Medulla oblongata (tissue), 1 donor: ENCODE data around the gene LENG9.
"Not testable (repeated sequence)": the region's sequence is repeated elsewhere in the genome, so short reads cannot be mapped to it uniquely, and the experiment has no call there.

Experiments used
- DNase-seq: peaks from one replicate; pipeline ENCODE4 v3.0.0-alpha.2; 2015; ENCODE audit errors: extremely low spot score

The LENG9 gene

DNA sequence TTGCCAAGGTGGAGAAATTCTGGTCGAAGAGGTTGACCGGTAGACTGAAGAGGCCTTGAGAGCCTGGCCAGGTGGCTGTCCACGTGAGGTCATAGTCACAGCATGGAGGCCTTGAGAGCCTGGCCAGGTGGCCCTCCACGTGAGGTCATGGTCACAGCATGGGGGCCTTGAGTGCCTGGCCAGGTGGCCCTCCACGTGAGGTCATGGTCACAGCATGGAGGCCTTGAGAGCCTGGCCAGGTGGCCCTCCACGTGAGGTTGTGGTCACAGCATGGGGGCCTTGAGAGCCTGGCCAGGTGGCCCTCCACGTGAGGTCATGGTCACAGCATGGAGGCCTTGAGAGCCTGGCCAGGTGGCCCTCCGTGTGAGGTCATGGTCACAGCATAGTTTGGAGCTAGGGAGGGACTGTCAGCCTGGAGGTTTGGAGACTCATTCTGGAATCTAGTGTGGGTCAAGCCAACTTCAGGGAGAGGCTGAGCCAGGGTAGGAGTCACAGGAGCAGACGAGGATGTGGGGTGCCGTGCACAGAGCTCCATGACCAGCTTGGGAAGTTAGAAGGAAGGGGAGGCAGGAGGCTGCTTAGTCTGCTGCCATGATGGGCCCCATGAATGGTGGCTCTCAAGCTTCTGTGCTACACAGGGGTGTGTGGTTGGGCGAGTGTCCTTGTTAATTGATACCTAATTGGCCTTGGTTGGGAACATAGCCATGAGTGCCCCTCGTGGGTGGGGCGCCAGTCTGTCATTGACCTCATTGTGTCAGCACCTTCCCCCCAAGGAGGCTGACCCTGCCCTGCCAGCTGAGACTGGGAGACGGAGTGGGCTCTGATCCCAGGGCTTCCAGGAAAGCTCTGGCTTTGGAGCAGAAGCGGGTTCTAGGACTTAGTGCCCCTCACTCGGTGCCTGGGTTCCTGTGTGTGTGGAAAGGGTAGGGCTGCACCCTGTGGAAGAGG is 4.0 kb downstream of the LENG9 start:
- DNase-seq: no peak

DNA sequence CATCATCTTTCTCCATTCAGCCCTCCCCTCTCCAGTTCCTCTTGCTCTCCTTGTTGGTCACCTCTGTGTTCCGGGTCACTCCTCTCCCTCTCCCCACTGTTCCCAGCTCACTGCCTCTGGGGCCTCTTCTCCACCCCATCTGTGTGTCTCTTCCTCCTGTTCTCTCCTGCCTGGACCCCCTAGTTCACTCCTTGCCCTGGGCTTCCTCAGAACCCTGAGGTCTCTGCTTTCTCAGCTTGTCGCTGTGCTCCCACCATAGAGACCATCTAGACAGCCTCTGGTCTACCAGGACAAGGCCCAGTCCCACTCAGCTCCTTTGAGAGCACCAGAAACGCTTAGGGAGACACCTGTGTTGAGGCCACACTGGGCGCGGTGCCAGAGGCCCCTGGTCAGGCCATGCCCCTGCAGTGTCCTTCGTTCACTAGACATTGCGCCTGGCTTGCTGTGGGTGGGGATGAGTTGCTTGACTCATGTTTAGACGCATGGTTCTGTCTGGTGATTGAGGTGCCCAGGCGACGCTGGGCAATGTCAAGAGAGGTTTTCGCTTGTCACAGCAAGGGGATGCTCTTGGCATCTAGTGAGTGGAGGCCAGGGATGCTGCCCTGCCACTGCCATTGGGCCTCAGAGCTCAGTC is 4.8 kb downstream of the LENG9 start:
- no peak for DNase-seq

DNA sequence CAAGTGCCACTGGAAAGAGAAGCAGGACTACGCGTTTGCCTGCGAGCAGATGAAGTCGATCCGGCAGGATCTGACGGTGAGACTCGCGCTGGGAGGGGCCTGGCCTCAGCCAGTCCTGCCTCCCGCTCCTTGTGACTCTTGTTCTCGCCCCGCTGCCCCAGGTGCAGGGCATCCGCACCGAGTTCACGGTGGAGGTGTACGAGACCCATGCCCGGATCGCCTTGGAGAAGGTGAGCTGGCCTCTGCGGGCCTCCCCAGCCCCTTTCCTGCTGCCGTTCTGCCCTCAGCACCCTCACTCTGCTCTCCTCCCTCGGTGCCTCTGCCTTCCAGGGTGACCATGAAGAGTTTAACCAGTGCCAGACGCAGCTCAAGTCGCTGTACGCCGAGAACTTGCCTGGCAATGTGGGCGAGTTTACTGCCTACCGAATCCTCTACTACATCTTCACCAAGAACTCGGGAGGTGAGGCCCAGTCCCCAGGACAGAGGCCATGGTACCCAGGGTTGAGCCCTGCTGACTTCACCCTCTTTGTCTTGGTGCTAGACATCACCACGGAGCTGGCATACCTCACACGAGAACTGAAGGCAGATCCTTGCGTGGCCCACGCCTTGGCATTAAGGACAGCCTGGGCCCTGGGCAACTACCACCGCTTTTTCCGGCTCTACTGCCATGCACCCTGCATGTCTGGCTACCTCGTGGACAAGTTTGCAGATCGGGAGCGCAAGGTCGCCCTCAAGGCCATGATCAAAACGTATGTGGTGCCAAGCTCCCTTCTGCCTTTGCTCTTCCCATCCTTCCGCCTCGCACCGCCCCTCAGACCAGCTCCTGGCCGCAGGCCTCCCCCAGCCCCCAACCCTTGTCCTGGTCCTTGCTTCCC is 5.6 kb downstream of the LENG9 start:
- DNase-seq: no peak

GRCh38 chr19:54456423-54457373 is 6.9 kb downstream of the LENG9 start:
- no peak for DNase-seq

DNA sequence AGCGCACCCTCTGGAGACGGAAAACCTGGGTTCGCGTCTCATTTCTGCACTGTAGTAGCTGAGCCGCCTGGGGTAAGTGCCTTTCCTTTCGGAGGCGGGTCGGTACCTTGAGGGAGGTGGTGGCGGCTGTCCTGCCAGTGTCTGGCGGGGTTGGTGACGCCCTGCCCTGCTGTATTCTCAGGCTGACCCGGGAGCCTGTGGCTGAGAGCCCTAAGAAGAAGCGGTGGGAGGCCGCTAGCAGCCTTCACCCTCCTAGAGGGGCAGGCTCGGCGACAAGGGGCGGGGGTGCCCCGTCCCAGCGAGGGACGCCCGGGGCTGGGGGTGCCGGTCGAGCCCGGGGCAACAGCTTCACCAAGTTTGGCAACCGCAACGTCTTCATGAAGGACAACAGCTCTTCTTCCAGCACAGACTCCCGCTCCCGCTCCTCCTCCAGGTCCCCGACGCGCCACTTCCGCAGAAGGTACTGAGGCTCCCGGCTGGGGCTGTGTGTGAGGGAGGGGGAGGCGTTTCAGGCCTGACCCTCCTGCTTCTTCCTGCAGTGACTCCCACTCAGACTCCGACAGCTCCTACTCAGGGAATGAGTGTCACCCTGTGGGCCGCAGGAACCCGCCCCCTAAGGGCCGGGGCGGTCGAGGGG is 7.7 kb downstream of the LENG9 start:
- DNase-seq: no peak

GRCh38 chr19:54454781-54455675 is 8.6 kb downstream of the LENG9 start:
- DNase-seq: no peak

DNA sequence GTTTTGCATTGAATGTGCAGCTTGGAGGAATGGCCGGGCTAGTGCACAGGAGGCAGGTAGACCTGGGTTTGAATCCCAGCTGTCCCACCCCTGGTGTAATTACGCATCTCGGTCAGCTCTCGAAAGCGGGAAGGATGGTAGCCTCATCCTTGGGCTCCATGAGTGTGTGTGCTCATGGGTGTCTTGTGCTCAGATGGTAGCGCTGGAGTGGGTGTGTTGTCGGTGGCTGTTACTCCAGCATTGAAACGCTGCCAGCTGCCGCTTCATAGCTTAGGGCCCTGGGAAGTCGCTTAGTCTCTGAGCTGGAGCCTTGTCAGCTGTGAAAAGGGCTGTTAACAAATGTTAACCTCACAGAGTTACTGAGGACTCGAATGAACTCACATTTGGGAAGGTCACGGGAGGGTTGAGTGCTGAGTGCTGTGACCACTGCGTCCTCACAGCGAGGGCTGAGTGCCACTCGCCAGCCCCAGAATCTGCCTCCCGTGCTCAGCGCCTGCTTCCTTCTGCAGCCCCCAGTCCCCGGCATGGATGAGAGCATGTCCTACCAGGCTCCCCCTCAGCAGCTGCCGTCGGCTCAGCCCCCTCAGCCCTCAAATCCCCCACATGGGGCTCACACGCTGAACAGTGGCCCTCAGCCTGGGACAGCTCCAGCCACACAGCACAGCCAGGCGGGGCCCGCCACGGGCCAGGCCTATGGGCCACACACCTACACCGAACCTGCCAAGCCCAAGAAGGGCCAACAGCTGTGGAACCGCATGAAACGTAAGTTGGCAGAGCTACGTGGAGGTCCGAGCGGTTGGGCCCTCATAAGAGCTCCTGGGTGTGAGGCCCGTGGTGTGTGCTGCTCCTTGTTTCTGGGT is 9.4 kb downstream of the LENG9 start:
- DNase-seq: no peak

GRCh38 chr19:54452626-54453025 is 11.0 kb downstream of the LENG9 start:
- DNase-seq: no peak

DNA sequence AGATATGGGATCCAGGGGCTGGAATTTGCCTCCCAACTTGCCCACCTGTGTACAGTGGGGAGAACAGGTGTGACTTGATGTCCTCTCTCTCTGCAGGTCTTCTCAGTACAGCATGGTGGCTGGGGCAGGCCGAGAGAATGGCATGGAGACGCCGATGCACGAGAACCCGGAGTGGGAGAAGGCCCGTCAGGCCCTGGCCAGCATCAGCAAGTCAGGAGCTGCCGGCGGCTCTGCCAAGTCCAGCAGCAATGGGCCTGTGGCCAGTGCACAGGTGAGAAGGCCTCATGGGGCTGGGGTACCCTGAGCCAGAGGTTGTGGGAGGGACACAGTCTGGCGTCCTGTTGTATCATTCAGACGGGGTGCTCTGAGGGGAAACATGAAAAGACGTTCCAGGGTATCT is 11.6 kb downstream of the LENG9 start:
- no peak for DNase-seq

DNA sequence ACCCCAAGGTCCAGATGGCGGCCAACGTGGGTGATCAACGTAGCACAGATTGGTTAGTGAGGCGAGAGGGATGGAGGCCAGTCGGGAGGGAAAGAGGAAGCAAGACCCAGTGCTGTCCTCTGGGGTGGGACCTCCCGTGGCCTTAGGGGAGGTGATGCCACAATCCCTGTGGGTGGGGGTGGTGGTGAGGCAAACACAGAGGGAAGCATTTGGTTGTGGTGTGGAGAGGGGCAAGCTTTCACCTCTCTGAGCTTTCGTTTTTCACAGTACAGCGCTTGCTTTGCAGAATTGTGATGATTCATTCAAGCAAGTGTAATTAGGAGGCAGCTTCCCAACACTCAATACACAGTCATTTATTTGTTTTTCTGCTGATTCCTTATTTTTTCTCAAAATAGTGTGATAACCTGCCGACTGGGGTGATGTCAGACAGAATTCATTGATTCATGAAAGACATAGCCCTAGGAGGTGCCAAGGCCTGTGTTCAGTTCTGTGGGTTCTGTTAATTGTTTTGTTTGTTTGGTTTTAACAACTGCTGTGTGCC is 12.2 kb downstream of the LENG9 start:
- no peak for DNase-seq

DNA sequence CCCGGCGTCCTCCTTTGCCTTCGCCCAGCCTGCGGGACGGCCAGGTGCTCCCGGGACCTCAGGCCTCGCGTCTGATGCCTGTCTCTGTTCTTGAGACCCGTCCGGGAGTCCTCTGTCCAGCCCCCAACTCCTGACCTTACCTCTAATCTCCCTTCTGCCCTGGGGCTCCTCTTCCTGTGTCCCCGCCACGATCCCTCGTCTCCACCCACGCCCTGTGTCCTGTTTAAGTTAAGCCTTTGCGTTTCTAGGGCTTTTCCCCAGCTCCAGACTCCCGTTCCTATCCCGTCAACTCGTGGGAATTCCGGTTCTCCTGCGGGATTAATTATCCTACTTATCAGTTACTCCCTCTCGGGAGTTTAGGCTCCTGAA is 13.9 kb downstream of the LENG9 start:
- DNase-seq: no peak

GRCh38 chr19:54448774-54449700 is 14.5 kb downstream of the LENG9 start, which contains the start of gene LENG8:
TSS of gene LENG8 (plus strand) at chr19:54449199. CDS start at chr19:54451345, 2,146 bp downstream.
- DNase-seq: peak; percentile 98

DNA sequence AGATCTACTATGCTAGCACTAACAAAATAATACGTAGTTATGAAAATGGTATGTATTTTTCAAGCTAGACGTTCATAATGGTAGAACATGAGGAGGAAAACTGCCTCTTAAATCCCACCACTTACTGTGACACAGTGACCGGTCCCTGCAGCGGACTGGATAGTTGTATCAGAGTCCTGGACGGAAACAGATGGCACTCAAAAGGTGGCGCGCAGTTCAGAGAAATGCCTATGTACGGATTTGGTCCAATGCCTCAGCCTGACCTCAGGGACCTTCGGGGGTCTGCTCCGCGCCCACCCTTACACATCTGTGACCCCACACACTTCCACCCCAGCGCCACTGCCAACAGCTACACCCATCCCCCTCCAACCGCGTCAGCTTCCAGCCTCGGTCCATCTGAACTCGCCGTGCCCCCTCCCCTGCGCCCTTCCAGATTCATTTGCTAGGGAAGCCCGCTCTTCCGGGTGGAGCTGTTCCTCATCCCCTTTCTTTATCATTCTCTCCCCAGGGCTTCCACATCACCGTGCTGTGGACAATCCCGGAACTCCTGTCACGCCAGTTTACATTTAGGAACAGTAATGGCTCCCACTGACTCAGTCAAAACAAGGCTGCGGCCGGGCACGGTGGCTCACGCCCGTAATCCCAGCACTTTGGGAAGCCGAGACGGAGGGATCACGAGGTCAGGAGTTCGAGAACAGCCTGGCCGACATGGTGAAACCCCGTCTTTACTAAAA is 15.4 kb downstream of the LENG9 start:
- peak; percentile 54 for DNase-seq

- DNase-seq: not testable (repeated sequence)
Observed at GRCh38 chr19:54446349-54446748, 17.2 kb downstream of the LENG9 start.

DNA sequence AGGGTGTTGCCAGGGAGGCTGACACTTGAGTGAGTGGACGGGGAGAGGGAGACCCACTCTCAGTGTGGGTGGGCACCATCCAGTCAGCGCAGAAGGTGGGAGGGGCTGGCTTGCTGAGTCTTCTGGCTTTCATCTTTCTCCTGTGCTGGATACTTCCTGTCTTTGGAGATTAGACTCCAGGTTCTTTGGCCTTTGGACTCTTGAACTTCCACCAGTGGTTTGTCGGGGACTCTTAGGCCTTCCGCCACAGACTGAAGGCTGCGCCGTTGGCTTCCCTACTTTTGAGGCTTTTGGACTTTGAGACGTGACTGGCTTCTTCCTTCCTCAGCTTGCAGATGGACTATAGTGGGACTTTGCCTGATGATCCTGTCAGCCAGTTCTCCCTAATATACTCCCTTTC is 18.8 kb downstream of the LENG9 start:
- DNase-seq: no peak

DNA sequence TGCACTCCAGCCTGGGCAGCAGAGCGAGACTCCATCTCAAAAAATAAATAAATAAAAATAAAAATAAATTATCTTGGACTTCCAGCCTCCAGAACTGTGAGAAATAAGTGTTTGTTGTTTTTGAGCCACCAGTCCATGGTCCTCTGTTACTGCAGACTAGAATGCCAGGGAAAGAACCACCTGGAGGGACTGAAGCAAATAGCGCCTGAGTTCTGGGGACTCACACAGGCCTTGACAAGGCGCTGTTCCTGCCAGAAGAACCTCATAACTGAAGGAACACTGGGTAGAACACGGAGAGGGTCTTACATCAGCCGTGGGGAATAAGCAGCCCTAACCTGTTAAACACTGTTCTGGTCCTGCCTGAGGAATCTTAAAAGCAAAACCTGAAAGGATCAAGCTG is 22.9 kb downstream of the LENG9 start:
- DNase-seq: no peak
